Ishikawa (cell line): ENCODE results near the gene PHF21A.

ENCODE experiments used
- CEBPB ChIP-seq: IDR thresholded peaks from 2 replicates; pipeline ENCODE4 v1.6.1; 2012
- CREB1 ChIP-seq: IDR thresholded peaks from 2 replicates; pipeline ENCODE4 v1.6.1; 2012; ENCODE audit warnings: low read depth
- EGR1 ChIP-seq: IDR thresholded peaks from 2 replicates; pipeline ENCODE4 v1.6.1; 2012
- EP300 ChIP-seq: IDR thresholded peaks from 2 replicates; pipeline ENCODE4 v1.6.1; 2012; ENCODE audit warnings: borderline replicate concordance
- FOXM1 ChIP-seq: IDR thresholded peaks from 2 replicates; pipeline ENCODE4 v1.6.1; 2012; ENCODE audit warnings: low read depth, borderline replicate concordance
- MAX ChIP-seq: IDR thresholded peaks from 2 replicates; pipeline ENCODE4 v1.6.1; 2012
- NFIC ChIP-seq: IDR thresholded peaks from 2 replicates; pipeline ENCODE4 v1.6.1; 2012
- RAD21 ChIP-seq: IDR thresholded peaks from 2 replicates; pipeline ENCODE4 v1.6.1; 2012; ENCODE audit warnings: low read depth
- REST ChIP-seq: IDR thresholded peaks from 2 replicates; pipeline ENCODE4 v1.6.1; 2012; ENCODE audit warnings: low read depth, mild to moderate bottlenecking
- TAF1 ChIP-seq: IDR thresholded peaks from 2 replicates; pipeline ENCODE4 v1.6.1; 2012; ENCODE audit warnings: low read depth, mild to moderate bottlenecking
- TCF12 ChIP-seq: IDR thresholded peaks from 2 replicates; pipeline ENCODE4 v1.6.1; 2012; ENCODE audit warnings: low read depth
- TEAD4 ChIP-seq: IDR thresholded peaks from 2 replicates; pipeline ENCODE4 v1.6.1; 2012
- USF1 ChIP-seq: IDR thresholded peaks from 2 replicates; pipeline ENCODE4 v1.6.1; 2012
- YY1 ChIP-seq: IDR thresholded peaks from 2 replicates; pipeline ENCODE4 v1.6.1; 2012; ENCODE audit warnings: low read depth
- ZBTB7A ChIP-seq: IDR thresholded peaks from 2 replicates; pipeline ENCODE4 v1.6.1; 2012; ENCODE audit warnings: low read depth

The PHF21A gene

GRCh38 chr11:46075168-46075567, 46.1 kb downstream of the PHF21A start:
- TF ChIP-seq USF1 (no peak), ZBTB7A (no peak), TEAD4 (no peak), TAF1 (no peak), CREB1 (no peak), FOXM1 (no peak), NFIC (no peak), REST (no peak), YY1 (no peak), TCF12 (no peak), EGR1 (no peak), MAX (no peak)

GRCh38 chr11:46073632-46074031, 47.6 kb downstream of the PHF21A start:
- no peak for TF ChIP-seq RAD21
- no peak for TF ChIP-seq CREB1
- TF ChIP-seq NFIC = no peak
- no peak for TF ChIP-seq CEBPB
- TF ChIP-seq REST = no peak
- TF ChIP-seq TAF1 = no peak
- TF ChIP-seq EGR1 = no peak
- no peak for TF ChIP-seq FOXM1
- TF ChIP-seq MAX = no peak
- no peak for TF ChIP-seq TEAD4
- TF ChIP-seq TCF12 = no peak
- no peak for TF ChIP-seq EP300
- TF ChIP-seq USF1 = no peak
- no peak for TF ChIP-seq YY1
- no peak for TF ChIP-seq ZBTB7A

GRCh38 chr11:46072172-46072964, 48.9 kb downstream of the PHF21A start:
- no peak for TF ChIP-seq TEAD4
- no peak for TF ChIP-seq YY1
- TF ChIP-seq MAX = no peak
- no peak for TF ChIP-seq EGR1
- TF ChIP-seq NFIC = no peak
- TF ChIP-seq EP300 = no peak
- no peak for TF ChIP-seq CREB1
- TF ChIP-seq TAF1 = no peak
- TF ChIP-seq TCF12 = no peak
- TF ChIP-seq ZBTB7A = no peak
- TF ChIP-seq RAD21 = no peak
- no peak for TF ChIP-seq REST
- TF ChIP-seq CEBPB = no peak
- no peak for TF ChIP-seq FOXM1
- TF ChIP-seq USF1 = no peak

GRCh38 chr11:46071091-46071490, 50.2 kb downstream of the PHF21A start:
- TF ChIP-seq EGR1 (no peak), REST (no peak)
